Omental fat pad (tissue), 4 donors: Measurements from ENCODE around the gene SUPT7L. TPM values are rescaled to one million over a fixed set of nuclear protein-coding genes. Genes with fewer than 3 reads are reported as not detected.
A peak's percentile ranks its signal among the peaks of the same experiment; 100 is the strongest.

Experiments
- ATAC-seq: fragments of 150-250 bp; one replicate; pipeline ENCODE4 v1.9.1; 2016; ENCODE audit warnings: mild to moderate bottlenecking, moderate library complexity; ENCODE audit not compliant: low FRiP score
- DNase-seq: peaks from one replicate; pipeline ENCODE4 v3.0.0-alpha.2; 2019; ENCODE audit warnings: low spot score
- small RNA-seq: library from RNA; depleted of rRNA; stranded (forward); fragments of <200 nt; gene quantifications from one replicate; pipeline ENCODE3, GENCODE V24; 2016
- total RNA-seq, 4 donors: library from RNA; depleted of rRNA; stranded (reverse); fragments of >200 nt; gene quantifications; one replicate each; pipeline ENCODE4 v1.1.0, GENCODE V29; 2016
- TF ChIP-seq, protein P1 (sequence below), 3 donors: fragments of 450-650 bp; IDR thresholded peaks; one replicate each; pipeline ENCODE4 v1.5.1; 2016 to 2017; ENCODE audit warnings: antibody characterized with exemption in 3 of 3, mild to moderate bottlenecking in 3 of 3, moderate library complexity in 2 of 3

Gene SUPT7L
- total RNA-seq, 4 donors from 2014 or later, result 24.9 to 32.9 (median 28.0) TPM

DNA sequence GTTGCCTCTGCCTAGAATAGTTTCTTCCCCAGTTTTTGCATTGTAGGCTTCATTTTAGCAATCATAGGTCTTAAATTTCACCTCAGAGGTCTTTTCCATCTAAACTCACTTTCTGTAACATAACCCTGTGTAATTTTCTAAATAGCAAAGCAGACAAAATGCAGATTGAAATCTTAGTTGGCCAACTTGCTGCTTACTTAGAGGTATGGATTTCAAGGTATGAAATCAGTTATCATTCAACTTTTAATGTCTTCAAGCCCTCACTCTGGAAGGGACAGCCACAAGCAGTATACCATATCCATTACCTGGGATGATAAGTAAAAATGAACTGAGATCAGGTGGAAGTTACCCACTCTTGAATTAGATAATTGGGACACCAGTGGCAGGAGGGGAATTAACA is 38.5 kb downstream of the SUPT7L start:
- no peak for DNase-seq
- ATAC-seq, result no peak

DNA sequence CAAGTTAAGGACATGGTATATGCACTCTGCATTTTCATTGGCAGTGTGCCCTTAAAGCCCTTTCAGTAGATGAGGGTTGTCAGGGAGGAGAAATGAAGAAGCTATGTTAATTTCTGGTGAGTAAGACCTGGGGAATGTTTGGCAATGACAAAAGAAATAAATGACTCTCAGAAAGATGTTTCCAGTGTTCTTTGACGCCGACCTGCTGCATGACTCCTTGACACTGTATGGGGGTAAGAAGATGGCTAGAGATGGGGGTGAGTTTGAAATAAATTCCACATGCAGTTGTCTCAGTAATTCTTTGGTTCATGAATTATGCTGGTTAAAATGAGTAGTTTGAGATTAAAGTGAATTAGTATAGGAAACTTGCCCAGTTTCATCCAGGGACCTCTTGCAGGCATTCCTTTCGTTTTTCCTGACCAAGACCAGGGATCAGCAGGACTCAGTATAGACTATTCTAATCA is 40.5 kb downstream of the SUPT7L start:
- ATAC-seq, result peak; percentile 49
- no peak for DNase-seq
- TF ChIP-seq, protein P1, sequence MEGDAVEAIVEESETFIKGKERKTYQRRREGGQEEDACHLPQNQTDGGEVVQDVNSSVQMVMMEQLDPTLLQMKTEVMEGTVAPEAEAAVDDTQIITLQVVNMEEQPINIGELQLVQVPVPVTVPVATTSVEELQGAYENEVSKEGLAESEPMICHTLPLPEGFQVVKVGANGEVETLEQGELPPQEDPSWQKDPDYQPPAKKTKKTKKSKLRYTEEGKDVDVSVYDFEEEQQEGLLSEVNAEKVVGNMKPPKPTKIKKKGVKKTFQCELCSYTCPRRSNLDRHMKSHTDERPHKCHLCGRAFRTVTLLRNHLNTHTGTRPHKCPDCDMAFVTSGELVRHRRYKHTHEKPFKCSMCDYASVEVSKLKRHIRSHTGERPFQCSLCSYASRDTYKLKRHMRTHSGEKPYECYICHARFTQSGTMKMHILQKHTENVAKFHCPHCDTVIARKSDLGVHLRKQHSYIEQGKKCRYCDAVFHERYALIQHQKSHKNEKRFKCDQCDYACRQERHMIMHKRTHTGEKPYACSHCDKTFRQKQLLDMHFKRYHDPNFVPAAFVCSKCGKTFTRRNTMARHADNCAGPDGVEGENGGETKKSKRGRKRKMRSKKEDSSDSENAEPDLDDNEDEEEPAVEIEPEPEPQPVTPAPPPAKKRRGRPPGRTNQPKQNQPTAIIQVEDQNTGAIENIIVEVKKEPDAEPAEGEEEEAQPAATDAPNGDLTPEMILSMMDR (IDR thresholded peaks at IDR 0.05), result no peak

More for the DNA sequence above, 38.5 kb downstream of the SUPT7L start:
- TF ChIP-seq, protein P1 (IDR thresholded peaks at IDR 0.05), result no peak

DNA sequence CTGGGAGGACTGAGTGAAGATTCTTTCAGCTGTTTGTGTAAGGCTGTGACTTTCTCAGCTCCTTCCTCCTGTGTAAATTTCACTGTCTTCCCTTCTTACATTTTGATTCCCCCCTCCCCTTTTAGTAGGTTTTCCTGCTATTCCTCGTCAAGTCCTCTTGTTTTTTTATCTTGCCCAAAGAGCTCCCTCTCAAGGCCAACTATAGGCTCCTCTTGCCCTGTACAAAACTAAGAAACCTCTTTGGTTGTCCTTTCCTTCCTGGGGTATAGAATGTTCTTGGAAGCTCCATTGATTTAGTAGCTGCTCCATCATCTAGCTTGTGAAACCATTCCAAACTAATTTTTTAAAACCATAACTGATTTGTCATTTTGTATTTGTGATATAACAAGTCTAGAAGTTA is 41.9 kb downstream of the SUPT7L start:
- no peak for ATAC-seq
- TF ChIP-seq, protein P1 (IDR thresholded peaks at IDR 0.05), result no peak
- DNase-seq, result no peak

DNA sequence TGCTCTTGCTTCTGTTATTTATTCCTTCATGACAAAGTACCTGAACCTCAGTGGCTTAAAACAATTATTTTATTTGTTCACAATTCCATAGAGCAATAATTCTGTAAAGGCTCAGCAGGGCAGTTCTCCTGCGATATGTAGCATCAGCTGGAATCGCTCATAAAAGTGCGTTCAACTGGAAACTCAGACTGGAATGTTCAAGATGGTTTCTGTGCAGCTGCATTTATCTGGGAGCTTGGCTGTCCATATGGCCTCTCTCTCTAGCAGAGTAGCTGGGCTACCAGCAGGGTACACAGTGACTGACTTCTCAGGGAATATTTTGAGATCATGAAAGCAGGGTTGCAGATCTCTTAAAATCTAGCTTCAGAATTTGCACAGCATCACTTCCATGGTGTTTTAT is 48.1 kb downstream of the SUPT7L start:
- DNase-seq (no peak), ATAC-seq (no peak)
- TF ChIP-seq, protein P1 (IDR thresholded peaks at IDR 0.05), result no peak

DNA sequence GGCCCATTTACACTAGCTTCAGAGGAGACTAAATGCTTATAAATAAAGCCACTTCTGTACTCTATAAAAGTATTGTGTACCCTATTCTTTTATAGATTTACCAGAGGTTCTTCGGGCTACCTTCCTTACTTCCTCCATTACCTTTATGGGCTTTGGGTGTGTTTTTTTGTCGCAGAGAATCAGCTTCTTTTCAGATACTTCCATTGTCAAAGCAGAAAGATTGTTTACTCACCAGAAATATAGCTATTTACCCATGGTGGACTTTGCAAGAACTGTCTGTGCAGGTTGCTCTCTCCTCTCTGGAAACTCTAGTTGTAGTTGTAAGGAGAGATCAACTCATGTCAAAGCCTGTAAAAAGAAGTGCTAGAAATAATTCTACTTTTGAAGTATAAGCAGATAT is 49.4 kb downstream of the SUPT7L start:
- ATAC-seq, result no peak
- TF ChIP-seq, protein P1 (IDR thresholded peaks at IDR 0.05), result no peak

DNA sequence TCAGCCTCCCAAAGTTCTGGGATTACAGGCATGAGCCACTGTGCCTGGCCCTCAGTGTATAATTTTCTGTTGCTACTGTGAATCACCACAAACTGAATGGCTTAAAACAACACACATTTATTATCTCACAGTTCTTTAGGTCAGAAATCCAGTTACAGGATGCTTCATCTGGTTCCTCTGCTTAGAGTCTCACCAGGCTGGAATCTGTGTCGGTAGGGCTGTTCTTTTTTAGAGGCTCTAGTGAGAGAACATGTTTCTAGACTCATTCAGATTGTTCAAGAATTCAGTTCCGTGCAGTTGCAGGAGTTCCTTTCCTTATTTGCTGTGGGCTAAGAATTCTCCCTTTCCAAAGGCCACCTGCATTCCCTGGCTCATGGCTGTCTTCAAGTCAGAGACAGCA is 56.8 kb downstream of the SUPT7L start:
- no peak for DNase-seq
- TF ChIP-seq, protein P1 (IDR thresholded peaks at IDR 0.05), result no peak
- ATAC-seq, result no peak

More for the DNA sequence above, 49.4 kb downstream of the SUPT7L start:
- DNase-seq, result no peak

Small RNA genes within 50 kb of the gene (small RNA-seq; reads per million reads assigned to genes)
- gene RF00340, result not detected

Other genes with a start within 250 kb of the SUPT7L start
- 10 to 100 TPM; 65.6 to 75.5 (median 71.8) TPM for gene NRBP1, start 235.0 kb downstream of the SUPT7L start, total RNA-seq
- 1 to 10 TPM in 2 of 4 donors, under 1 TPM in 1, not detected in 1; 0.75 to 1.8 (median 1.3) TPM for gene KRTCAP3, start 221.2 kb downstream of the SUPT7L start, total RNA-seq
- gene IFT172, start 173.9 kb downstream of the SUPT7L start, total RNA-seq, result 10 to 100 TPM; 13.6 to 40.5 (median 32.4) TPM
- 10 to 100 TPM; 24.0 to 82.0 (median 52.2) TPM for gene FNDC4, start 168.4 kb downstream of the SUPT7L start, total RNA-seq
- 1 to 10 TPM in 3 of 4 donors, under 1 TPM in 1; 0.56 to 1.7 (median 1.4) TPM for gene GCKR, start 166.8 kb downstream of the SUPT7L start, total RNA-seq
- gene ZNF512, start 80.6 kb downstream of the SUPT7L start, total RNA-seq, result 10 to 100 TPM; 15.6 to 74.2 (median 20.2) TPM
- gene CCDC121, start 34.6 kb downstream of the SUPT7L start, total RNA-seq, result 1 to 10 TPM; 1.2 to 8.0 (median 3.2) TPM
- 10 to 100 TPM; 21.0 to 32.5 (median 24.9) TPM for gene GPN1, start 34.6 kb downstream of the SUPT7L start, total RNA-seq
- 10 to 100 TPM; 16.1 to 24.1 (median 20.4) TPM for gene SLC4A1AP, start 275 bp upstream of the SUPT7L start, total RNA-seq
- 100 to 1,000 TPM; 109 to 130 (median 116) TPM for gene MRPL33, start 108.1 kb upstream of the SUPT7L start, total RNA-seq
- 10 to 100 TPM in 1 of 4 donors, 1 to 10 TPM in 3; 2.1 to 12.3 (median 4.8) TPM for gene RBKS, start 226.8 kb upstream of the SUPT7L start, total RNA-seq
- 10 to 100 TPM; 29.2 to 41.0 (median 36.5) TPM for gene BABAM2, start 227.1 kb upstream of the SUPT7L start, total RNA-seq